Lower leg skin (tissue), 4 donors: ENCODE results near the gene DDX54. TPM values are rescaled to one million over a fixed set of nuclear protein-coding genes. Genes with fewer than 3 reads are reported as not detected.

ENCODE experiments used
- DNase-seq, 2 donors: peaks; one replicate each; pipeline ENCODE4 v3.0.0-alpha.2; 2019; ENCODE audit warnings: low spot score in 2 of 2
- H3K4me3 ChIP-seq: fragments of 200-600 bp; sonication (generic); 2 replicates; pipeline ENCODE4 v1.5.1; 2017; ENCODE audit warnings: mild to moderate bottlenecking, low read depth; ENCODE audit not compliant: poor library complexity, severe bottlenecking
- POLR2A ChIP-seq, 2 donors: fragments of 450-650 bp; IDR thresholded peaks; one replicate each; pipeline ENCODE4 v1.6.1; 2016 to 2017; ENCODE audit warnings: antibody characterized with exemption in 2 of 2, mild to moderate bottlenecking in 1 of 2, moderate library complexity in 1 of 2
- WGBS, 2 donors: methylation state at CpG; one replicate each; pipeline ENCODE4 v1.1.5; 2018; 5-methylcytosine and 5-hydroxymethylcytosine counted together
- intact Hi-C: fragments of 100-400 bp; cut with DNase I; formaldehyde crosslinking; loops from one replicate; pipeline ENCODE4 v1.15.0; 2023; ENCODE audit warnings: low total_unique reads
- total RNA-seq, 4 donors: library from RNA; depleted of rRNA; stranded (reverse); fragments of >200 nt; gene quantifications; one replicate each; pipeline ENCODE4 v1.1.0, GENCODE V29; 2016
- TF ChIP-seq, protein P1 (sequence below), 3 donors: fragments of 450-650 bp; IDR thresholded peaks; one replicate each; pipeline ENCODE4 v1.5.1; 2016; ENCODE audit warnings: antibody characterized with exemption in 3 of 3, mild to moderate bottlenecking in 3 of 3, moderate library complexity in 2 of 3

DDX54 gene
- total RNA-seq, 4 donors from 2014 or later = 48.6 to 106 (median 77.3) TPM

DNA sequence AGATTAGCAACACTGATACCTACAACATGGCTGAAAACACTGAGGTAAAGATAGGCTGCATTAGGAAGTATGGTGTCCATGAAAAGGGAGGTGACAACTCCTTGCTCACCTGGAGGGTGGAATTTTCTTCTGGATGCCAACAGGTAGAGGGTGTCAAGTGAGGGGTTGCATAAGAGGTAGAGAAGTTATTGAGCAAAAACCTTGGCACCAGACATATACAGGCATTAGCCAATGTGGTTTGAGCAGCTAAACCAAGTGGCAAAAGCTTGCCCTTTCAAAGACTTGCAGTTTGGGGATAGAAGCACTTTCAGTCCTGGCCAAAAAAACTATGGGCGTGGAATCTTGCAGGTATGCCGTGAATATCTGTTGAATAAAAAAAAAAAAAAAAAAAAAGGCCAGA, 4.1 kb upstream of the DDX54 start:
- WGBS, 2 donors = 70 to 82% methylated on average over 2 of the region's 2 CpGs
- no peak overlapping the region for H3K4me3 ChIP-seq
- intact Hi-C loops = no loop called here
- no peak for DNase-seq
- no peak for TF ChIP-seq POLR2A (IDR thresholded peaks at IDR 0.05)
- TF ChIP-seq, protein P1, sequence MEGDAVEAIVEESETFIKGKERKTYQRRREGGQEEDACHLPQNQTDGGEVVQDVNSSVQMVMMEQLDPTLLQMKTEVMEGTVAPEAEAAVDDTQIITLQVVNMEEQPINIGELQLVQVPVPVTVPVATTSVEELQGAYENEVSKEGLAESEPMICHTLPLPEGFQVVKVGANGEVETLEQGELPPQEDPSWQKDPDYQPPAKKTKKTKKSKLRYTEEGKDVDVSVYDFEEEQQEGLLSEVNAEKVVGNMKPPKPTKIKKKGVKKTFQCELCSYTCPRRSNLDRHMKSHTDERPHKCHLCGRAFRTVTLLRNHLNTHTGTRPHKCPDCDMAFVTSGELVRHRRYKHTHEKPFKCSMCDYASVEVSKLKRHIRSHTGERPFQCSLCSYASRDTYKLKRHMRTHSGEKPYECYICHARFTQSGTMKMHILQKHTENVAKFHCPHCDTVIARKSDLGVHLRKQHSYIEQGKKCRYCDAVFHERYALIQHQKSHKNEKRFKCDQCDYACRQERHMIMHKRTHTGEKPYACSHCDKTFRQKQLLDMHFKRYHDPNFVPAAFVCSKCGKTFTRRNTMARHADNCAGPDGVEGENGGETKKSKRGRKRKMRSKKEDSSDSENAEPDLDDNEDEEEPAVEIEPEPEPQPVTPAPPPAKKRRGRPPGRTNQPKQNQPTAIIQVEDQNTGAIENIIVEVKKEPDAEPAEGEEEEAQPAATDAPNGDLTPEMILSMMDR (IDR thresholded peaks at IDR 0.05) = no peak

DNA sequence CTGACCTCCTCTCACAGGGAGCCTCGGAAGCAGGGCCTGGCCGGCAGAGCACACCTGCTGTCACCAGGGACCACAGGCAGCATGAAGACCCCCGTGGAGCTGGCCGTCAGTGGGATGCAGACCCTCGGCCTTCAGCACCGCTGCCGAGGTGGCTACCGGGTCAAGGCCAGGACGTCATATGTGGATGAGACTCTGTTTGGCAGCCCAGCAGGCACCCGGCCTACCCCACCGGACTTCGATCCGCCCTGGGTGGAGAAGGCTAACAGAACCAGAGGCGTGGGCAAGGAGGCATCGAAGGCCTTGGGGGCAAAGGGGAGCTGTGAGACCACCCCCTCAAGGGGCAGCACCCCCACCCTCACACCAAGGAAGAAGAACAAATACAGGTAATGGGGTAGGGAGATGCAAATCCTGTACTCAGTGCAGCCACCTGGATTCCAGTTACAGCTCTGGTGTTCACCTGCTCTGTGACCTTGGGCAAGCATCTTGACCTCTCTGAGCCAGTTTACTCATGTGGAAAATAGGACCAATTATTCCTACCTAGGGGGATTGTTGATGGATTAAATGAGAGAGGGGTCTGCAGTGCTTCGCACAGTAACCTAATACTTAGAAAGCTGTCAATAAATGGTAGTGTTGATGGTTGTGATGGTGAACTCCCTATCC, 1.5 kb upstream of the DDX54 start:
- intact Hi-C loops = no loop called here
- WGBS, 2 donors = 72 to 81% methylated on average over 16 of the region's 16 CpGs
- DNase-seq = no peak
- H3K4me3 ChIP-seq = no peak overlapping the region
- no peak for TF ChIP-seq POLR2A (IDR thresholded peaks at IDR 0.05)
- TF ChIP-seq, protein P1 (IDR thresholded peaks at IDR 0.05) = no peak

DNA sequence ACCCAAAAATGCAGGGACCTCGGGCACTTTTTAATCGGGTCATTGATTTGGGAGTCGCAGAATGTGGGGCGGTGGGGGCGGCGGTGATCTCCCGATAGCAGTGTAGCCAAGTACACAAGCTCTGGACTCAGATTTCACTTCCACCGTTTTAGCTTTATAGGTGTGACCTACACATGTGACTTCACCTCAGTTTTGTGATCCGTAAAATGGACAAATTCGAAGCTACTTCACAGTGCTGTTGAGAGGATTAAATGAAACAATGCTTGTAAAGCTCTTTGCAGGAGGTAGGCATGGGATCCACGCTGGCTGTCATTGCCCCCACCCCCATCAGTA, 721 bp upstream of the DDX54 start:
- intact Hi-C loops = no loop called here
- 7% methylated on average over 11 of the region's 11 CpGs for WGBS, 2 donors
- peak overlapping the region; percentile 98 for H3K4me3 ChIP-seq
- no peak for DNase-seq
- TF ChIP-seq, protein P1 (IDR thresholded peaks at IDR 0.05) = no peak
- no peak for TF ChIP-seq POLR2A (IDR thresholded peaks at IDR 0.05)

DNA sequence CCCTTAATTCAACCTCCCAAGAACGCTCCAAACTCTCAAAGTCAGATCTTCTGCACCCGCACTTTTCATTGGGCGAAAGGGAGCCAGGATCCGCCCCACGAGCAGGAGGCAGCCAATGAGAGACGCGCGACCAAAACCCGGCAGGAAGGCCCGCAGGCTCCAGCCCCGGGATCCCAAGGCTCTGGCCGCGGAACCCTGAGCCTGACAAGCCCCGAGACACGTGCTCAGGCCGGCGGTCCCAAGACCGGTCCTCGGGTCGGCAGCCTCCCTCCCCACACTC, 438 bp downstream of the DDX54 start:
- TF ChIP-seq POLR2A (IDR thresholded peaks at IDR 0.05) = no peak
- TF ChIP-seq, protein P1 (IDR thresholded peaks at IDR 0.05) = no peak
- intact Hi-C loops = no loop called here
- H3K4me3 ChIP-seq = peak overlapping the region; percentile 98
- 0% methylated on average over 8 to 20 of the region's 20 CpGs for WGBS, 2 donors
- DNase-seq = peak; percentile 89 to 97

DNA sequence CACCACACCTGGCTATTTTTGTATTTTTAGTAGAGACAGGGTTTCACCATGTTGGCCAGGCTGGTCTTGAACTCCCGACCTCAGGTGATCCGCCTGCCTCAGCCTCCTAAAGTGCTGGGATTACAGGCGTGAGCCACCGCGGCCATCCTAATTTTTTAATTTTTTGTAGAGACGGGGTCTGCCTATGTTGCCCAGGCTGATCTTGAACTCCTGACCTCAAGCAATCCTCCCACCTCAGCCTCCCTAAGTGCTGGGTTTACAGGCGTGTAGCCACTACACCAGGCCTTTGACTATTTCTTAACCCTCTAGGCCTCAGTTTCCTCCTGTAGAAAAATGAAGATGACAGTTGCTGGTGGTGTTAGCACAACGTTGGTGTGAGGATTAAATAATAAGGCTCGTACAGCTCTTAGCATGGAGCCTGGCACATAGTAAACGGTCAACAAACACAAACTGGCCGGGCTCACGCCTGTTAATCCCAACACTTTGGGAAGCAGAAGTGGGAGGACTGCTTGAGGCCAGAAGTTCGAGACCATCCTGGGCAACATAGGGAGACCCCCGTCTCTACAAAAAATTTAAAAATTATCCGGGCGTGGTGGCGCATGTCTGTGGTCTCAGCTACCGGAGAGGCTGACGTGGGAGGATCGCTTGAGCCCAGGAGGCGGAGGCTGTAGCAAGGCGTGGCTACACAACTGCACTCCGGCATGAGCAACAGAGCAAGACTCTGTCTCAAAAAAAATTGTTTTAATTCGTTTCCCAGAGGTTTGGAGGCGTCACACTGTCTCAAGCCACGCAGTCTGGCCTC, 979 bp downstream of the DDX54 start:
- WGBS, 2 donors = 28% methylated on average over 26 of the region's 26 CpGs
- TF ChIP-seq, protein P1 (IDR thresholded peaks at IDR 0.05) = no peak
- no peak for TF ChIP-seq POLR2A (IDR thresholded peaks at IDR 0.05)
- intact Hi-C loops = no loop called here
- H3K4me3 ChIP-seq = peak overlapping the region; percentile 98
- no peak for DNase-seq
